BJ (cell line): ENCODE results near the gene SPPL2C. TPM values are rescaled to one million over a fixed set of nuclear protein-coding genes. Genes with fewer than 3 reads are reported as not detected.

ENCODE experiments used
- CTCF ChIA-PET: fragments of 350-600 bp; formaldehyde crosslinking; extraction: SDS; loops from one replicate; lab custom pipeline; 2021; ENCODE audit warnings: antibody characterized with exemption, inconsistent platforms; lab: Yijun Ruan, JAX
- POLR2A ChIA-PET: fragments of 300-600 bp; sonication (Branson Sonifier 250); formaldehyde crosslinking; extraction: SDS; loops from one replicate; lab custom pipeline; 2021; ENCODE audit warnings: antibody characterized with exemption; lab: Charles Lee
- DNase-seq: peaks from one replicate; pipeline ENCODE4 v3.0.0-alpha.2; 2011; ENCODE audit warnings: low read depth
- H3K27me3 ChIP-seq: 2 replicates; pipeline ENCODE4 v1.6.0; 2011; ENCODE audit warnings: low read length; ENCODE audit not compliant: control insufficient read depth, insufficient read depth
- H3K36me3 ChIP-seq: 2 replicates; pipeline ENCODE4 v1.5.1; 2011; ENCODE audit warnings: low read length; ENCODE audit not compliant: control insufficient read depth, insufficient read depth
- H3K4me3 ChIP-seq: 2 replicates; pipeline ENCODE4 v1.5.1; 2011; ENCODE audit warnings: low read depth, mild to moderate bottlenecking, control low read depth, low read length
- polyA plus RNA-seq: library from polyadenylated mRNA; depleted of rRNA; stranded (reverse); fragments of >200 nt; gene quantifications from 2 replicates; pipeline ENCODE4 v1.2.3, GENCODE V29; 2011
- TF ChIP-seq, protein P1 (sequence below): IDR thresholded peaks from 2 replicates; pipeline ENCODE4 v1.5.1; 2011; ENCODE audit warnings: low read depth, mild to moderate bottlenecking, control low read depth, inconsistent platforms, low read length, moderate library complexity; ENCODE audit not compliant: insufficient read depth

The SPPL2C gene
- polyA plus RNA-seq, 1 experiment: not detected

DNA sequence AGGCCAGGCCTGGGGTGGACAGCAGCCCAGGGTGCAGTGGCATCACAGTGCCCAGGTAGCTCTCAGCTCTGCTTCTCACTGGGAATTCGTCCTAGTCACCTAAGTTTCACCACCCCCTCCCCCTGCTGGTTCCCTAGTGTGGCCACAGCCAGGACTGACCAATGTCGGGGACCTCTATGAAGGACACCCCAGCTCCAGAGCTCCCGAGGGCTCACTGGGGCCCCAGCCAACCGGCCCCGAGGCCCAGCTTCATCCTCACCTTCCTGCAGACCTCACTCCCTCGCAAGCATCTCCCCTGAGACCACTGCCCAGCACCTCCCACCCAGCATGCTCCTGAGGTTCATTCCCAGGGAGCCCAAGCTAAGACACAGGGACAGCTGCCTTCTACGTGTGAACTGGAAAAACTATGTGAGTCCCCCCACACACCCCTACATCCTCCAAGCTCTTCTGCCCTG lies 4.9 kb downstream of the SPPL2C start:
- ChIA-PET POLR2A (interaction anchor here (0.6 kb wide), 1 partner anchor 44 kb away, joined by 5 read pairs; no protein-coding TSS in a partner anchor), CTCF (interaction anchor here (0.7 to 1.4 kb wide), 5 partner anchors 11 to 213 kb away, joined by 3 to 6 read pairs (median 4); no protein-coding TSS in a partner anchor)
- Histone ChIP-seq H3K27me3 (peaks cover 7% of the 10 kb centered on the region), H3K4me3 (no peak overlapping the region), H3K36me3 (no peaks in the 10 kb centered on the region)
- TF ChIP-seq, protein P1, sequence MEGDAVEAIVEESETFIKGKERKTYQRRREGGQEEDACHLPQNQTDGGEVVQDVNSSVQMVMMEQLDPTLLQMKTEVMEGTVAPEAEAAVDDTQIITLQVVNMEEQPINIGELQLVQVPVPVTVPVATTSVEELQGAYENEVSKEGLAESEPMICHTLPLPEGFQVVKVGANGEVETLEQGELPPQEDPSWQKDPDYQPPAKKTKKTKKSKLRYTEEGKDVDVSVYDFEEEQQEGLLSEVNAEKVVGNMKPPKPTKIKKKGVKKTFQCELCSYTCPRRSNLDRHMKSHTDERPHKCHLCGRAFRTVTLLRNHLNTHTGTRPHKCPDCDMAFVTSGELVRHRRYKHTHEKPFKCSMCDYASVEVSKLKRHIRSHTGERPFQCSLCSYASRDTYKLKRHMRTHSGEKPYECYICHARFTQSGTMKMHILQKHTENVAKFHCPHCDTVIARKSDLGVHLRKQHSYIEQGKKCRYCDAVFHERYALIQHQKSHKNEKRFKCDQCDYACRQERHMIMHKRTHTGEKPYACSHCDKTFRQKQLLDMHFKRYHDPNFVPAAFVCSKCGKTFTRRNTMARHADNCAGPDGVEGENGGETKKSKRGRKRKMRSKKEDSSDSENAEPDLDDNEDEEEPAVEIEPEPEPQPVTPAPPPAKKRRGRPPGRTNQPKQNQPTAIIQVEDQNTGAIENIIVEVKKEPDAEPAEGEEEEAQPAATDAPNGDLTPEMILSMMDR: no peak
- no peak for DNase-seq

DNA sequence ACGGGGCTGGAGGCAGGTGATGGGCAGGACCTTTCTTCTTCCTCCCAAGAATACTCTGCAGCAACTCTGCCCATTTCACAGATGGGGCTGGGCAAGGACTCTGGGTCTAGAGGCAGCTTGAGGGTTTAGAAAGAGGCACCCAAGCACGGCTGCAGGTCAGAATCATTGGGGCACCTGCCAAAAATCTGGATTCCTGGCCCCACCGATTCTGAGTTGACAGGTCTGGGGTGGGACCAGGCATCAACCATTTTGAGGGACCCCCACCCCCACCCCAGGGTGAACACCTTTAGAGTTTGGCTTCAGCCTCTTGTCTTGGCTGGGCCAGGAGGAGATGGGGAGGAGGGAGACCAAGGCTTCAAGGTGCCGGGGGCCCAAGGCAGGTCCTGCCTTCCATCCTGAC lies 5.3 kb downstream of the SPPL2C start:
- DNase-seq: no peak

DNA sequence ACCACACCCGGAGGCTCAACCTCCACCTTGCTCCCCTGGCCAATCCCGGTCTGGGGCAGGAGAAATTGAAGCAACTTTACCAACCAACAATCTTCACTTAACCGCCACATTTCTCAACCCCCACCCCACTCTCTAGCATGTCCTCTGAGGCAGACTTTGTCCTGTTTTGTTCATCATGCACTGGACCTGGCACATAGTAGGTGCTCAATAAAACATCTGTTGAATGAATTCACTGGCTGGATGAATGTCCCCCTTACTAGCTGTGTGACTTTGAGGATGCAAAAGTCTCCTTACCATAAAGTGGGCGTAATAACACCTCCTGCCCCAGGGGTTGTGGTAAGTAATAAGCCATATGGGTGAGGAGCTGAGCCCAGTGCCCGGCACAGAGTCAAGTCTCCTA lies 5.8 kb downstream of the SPPL2C start:
- no peaks in the 10 kb centered on the region for H3K36me3 ChIP-seq
- CTCF ChIA-PET: interaction anchor here (1.0 to 3.1 kb wide), 4 partner anchors 12 to 209 kb away, joined by 3 to 28 read pairs (median 10); no protein-coding TSS in a partner anchor

More for the DNA sequence above, 5.3 kb downstream of the SPPL2C start:
- ChIA-PET CTCF (interaction anchor here (0.7 to 3.1 kb wide), 7 partner anchors 11 to 214 kb away, joined by 3 to 28 read pairs (median 5); no protein-coding TSS in a partner anchor), POLR2A (interaction anchor here (0.6 kb wide), 1 partner anchor 44 kb away, joined by 5 read pairs; no protein-coding TSS in a partner anchor)
- H3K27me3 ChIP-seq: peaks cover 7% of the 10 kb centered on the region
- no peak overlapping the region for H3K4me3 ChIP-seq
- TF ChIP-seq, protein P1: no peak
- no peaks in the 10 kb centered on the region for H3K36me3 ChIP-seq

DNA sequence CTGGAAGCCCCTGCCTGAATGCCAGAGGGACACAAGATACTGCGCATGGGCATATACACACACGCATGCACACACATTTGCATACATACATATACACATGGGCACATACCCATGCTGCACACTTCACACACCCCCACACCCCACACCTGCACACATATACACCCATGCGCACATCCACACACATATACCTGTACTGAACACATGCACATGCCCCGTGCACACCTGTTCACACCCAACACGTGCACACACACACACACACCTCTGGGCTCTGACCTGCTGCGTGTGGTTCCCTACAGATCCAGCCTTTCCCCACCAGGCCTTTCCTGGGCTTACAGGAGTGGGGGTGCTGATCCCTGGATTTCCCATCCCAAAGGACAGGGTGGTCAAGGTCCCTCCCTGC lies 6.3 kb downstream of the SPPL2C start:
- ChIA-PET CTCF (interaction anchor here (1.0 to 3.1 kb wide), 8 partner anchors 9 to 209 kb away, joined by 3 to 28 read pairs (median 6); no protein-coding TSS in a partner anchor), POLR2A (no interaction called here)
- TF ChIP-seq, protein P1: no peak
- Histone ChIP-seq H3K36me3 (no peaks in the 10 kb centered on the region), H3K27me3 (peaks cover 7% of the 10 kb centered on the region), H3K4me3 (no peak overlapping the region)
- DNase-seq: no peak

More for the DNA sequence above, 5.8 kb downstream of the SPPL2C start:
- Histone ChIP-seq H3K4me3 (no peak overlapping the region), H3K27me3 (peaks cover 7% of the 10 kb centered on the region)
- POLR2A ChIA-PET: no interaction called here
- DNase-seq: no peak
- TF ChIP-seq, protein P1: no peak

DNA sequence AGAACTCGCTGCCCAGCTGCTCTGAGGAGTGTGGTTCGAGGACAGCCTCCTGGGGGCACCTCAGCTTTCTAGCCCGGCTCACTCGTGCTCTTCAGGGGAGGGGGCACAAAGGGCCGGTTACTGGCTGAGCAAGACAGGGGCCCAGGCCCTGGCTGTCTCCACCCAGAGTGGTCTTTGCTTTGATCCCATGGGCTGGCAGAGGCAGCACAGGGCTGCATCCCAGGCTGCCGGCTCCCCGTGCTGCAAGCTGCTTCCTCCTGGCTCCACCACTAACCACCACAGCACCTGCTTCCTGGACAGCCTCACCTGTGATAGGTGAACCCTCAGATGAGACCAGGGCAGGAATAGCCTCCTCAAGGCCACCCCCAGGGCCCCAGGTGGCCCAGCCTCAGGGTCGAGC lies 6.8 kb downstream of the SPPL2C start:
- no peak for DNase-seq
- ChIA-PET POLR2A (no interaction called here), CTCF (interaction anchor here (0.7 to 3.1 kb wide), 14 partner anchors 10 to 210 kb away, joined by 3 to 28 read pairs (median 6); no protein-coding TSS in a partner anchor)
- Histone ChIP-seq H3K27me3 (peaks cover 7% of the 10 kb centered on the region), H3K4me3 (no peak overlapping the region), H3K36me3 (no peaks in the 10 kb centered on the region)
- TF ChIP-seq, protein P1: no peak
